Measurements from ENCODE around the gene ADAM15.

DNA sequence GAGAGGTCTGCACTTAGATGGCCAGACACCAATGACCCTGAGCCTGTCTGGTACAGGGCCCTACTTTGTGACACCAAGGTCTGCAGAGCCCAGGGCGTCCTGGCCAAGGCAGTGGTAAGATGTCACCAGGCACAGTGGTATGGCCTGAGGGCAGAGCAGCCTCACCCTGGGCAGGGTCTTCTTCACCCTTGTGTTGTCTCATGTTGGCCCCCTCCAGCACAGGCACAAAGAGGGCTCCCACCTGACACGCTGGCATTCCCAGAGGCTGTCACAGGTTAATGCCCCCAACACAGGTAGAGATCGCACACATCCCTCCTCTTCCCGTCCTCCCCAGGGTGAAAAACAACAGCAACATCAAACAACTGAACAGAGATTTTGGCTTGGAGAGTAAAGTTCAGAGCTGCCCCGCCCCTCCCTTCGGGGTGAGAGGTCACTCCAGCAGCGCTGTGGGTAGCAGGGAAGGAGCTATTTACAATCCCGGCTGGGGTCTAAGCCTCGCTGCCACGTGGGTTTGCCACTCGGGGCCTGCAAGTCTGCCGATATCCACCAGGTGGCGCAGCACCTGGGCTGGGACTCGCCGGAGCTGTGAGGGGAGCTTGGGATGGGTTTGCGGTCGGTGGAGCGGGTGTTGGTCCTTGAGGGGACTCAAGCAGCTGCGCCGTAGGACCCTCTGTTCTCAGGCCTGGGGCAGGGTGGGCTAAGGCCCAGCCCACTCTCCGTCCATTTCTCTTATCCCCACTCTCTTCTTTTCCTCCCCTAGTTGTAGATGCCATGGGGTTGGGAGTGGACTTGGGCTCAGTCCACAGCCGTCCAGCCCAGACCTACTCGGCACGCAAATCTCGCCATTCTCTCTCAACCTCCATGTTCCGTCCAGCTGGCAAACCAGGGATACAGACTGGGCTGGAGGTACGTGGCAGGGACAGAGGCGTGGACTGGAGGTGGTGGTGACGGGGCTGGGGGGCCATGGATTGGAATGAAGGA lies 40.2 kb downstream of the ADAM15 start:
- no peak for TF ChIP-seq POLR2A (IDR thresholded peaks at IDR 0.05)
- TF ChIP-seq, protein P1, sequence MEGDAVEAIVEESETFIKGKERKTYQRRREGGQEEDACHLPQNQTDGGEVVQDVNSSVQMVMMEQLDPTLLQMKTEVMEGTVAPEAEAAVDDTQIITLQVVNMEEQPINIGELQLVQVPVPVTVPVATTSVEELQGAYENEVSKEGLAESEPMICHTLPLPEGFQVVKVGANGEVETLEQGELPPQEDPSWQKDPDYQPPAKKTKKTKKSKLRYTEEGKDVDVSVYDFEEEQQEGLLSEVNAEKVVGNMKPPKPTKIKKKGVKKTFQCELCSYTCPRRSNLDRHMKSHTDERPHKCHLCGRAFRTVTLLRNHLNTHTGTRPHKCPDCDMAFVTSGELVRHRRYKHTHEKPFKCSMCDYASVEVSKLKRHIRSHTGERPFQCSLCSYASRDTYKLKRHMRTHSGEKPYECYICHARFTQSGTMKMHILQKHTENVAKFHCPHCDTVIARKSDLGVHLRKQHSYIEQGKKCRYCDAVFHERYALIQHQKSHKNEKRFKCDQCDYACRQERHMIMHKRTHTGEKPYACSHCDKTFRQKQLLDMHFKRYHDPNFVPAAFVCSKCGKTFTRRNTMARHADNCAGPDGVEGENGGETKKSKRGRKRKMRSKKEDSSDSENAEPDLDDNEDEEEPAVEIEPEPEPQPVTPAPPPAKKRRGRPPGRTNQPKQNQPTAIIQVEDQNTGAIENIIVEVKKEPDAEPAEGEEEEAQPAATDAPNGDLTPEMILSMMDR (IDR thresholded peaks at IDR 0.05), result peak; percentile 93 to 97 (median 95)

Data from uterus (tissue), 2 donors.